Lower lobe of right lung (tissue), 2 donors: ENCODE measurements around the gene DAP3. TPM values are rescaled to one million over a fixed set of nuclear protein-coding genes. Genes with fewer than 3 reads are reported as not detected.

Experiments used
- ATAC-seq, 2 donors: fragments of 200-7000 bp; cut with Tn5 transposase; one replicate each; pipeline ENCODE4 v1.9.1; 2020 to 2022; ENCODE audit warnings: mild to moderate bottlenecking in 2 of 2, moderate library complexity in 2 of 2
- DNase-seq: peaks from one replicate; pipeline ENCODE4 v3.0.0-alpha.2; 2020
- H3K27ac ChIP-seq: fragments of 200-600 bp; one replicate; pipeline ENCODE4 v1.8.0; 2022
- H3K27me3 ChIP-seq: fragments of 200-600 bp; one replicate; pipeline ENCODE4 v1.8.0; 2022; ENCODE audit warnings: low read depth
- H3K36me3 ChIP-seq: fragments of 200-600 bp; one replicate; pipeline ENCODE4 v1.8.0; 2022; ENCODE audit warnings: mild to moderate bottlenecking
- H3K4me1 ChIP-seq: fragments of 200-600 bp; one replicate; pipeline ENCODE4 v1.8.0; 2022
- H3K4me3 ChIP-seq: fragments of 200-600 bp; one replicate; pipeline ENCODE4 v1.8.0; 2022; ENCODE audit warnings: mild to moderate bottlenecking
- H3K9me3 ChIP-seq: fragments of 200-600 bp; one replicate; pipeline ENCODE4 v1.8.0; 2022
- intact Hi-C: fragments of 100-400 bp; cut with DNase I; formaldehyde crosslinking; loops from one replicate; pipeline ENCODE4 v1.11.0; 2022
- total RNA-seq: library from RNA; stranded (reverse); fragmentation: NEBNext Ultra II Directional; extraction: Animal tissue kit (Norgen Biotek cat#: 25700); gene quantifications from one replicate; pipeline ENCODE4 v1.2.1, GENCODE V29; 2021
- TF ChIP-seq, protein P1 (sequence below): fragments of 200-600 bp; IDR thresholded peaks from one replicate; pipeline ENCODE4 v1.8.0; 2022; ENCODE audit warnings: antibody characterized with exemption, mild to moderate bottlenecking
- donor health status: DM: no; HTN: yes; CAD: no; lungs with severe emphysema.

The DAP3 gene
- total RNA-seq, 1 donor from 2014 or later, result 77.7 TPM

- ATAC-seq (peak; percentile 97 to 98), DNase-seq (peak; percentile 94)
- intact Hi-C loops, result no loop called here
- Histone ChIP-seq H3K9me3 (no peaks in the 10 kb centered on the region), H3K27me3 (no peaks in the 10 kb centered on the region), H3K36me3 (peaks cover 10% of the 10 kb centered on the region), H3K4me3 (peak within 1 kb of the TSS; percentile 98), H3K4me1 (peaks cover 43% of the 10 kb centered on the region), H3K27ac (peak within 1 kb of the TSS; percentile 99)
- TF ChIP-seq, protein P1, sequence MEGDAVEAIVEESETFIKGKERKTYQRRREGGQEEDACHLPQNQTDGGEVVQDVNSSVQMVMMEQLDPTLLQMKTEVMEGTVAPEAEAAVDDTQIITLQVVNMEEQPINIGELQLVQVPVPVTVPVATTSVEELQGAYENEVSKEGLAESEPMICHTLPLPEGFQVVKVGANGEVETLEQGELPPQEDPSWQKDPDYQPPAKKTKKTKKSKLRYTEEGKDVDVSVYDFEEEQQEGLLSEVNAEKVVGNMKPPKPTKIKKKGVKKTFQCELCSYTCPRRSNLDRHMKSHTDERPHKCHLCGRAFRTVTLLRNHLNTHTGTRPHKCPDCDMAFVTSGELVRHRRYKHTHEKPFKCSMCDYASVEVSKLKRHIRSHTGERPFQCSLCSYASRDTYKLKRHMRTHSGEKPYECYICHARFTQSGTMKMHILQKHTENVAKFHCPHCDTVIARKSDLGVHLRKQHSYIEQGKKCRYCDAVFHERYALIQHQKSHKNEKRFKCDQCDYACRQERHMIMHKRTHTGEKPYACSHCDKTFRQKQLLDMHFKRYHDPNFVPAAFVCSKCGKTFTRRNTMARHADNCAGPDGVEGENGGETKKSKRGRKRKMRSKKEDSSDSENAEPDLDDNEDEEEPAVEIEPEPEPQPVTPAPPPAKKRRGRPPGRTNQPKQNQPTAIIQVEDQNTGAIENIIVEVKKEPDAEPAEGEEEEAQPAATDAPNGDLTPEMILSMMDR, result no peak
Observed at GRCh38 chr1:155688324-155689080, 389 bp upstream of the DAP3 start, which contains the start of gene YY1AP1. Gene YY1AP1, minus strand, starts transcription at chr1:155688774. Its CDS starts 8,338 bp downstream, at chr1:155680436.

DNA sequence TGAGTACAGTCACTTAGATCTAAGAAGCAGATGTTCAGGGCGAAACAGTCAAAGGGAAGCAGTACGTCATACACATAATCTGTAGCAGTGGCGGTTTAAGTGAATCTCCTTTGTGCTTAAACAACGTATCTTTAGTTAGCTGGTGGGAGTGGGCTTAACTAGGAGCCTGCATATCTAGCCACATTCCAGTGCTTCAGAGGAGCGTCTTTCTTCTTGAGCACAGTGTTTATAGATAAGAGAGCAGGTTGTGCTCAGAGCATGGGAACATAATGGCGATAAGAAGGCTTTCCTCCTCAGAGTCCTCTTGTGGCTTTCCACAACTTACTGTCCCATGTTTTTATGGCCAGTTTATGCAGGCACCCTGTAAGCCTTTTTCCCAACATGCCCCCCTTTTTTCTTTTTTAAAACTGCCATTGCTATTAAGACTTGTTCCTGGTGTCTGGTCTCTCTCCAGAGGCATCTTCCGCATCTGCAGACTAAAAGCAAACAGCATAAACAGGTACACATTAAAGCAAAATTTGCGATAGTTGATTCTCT lies 3.2 kb downstream of the DAP3 start:
- TF ChIP-seq, protein P1, result no peak
- Histone ChIP-seq H3K36me3 (peaks cover 10% of the 10 kb centered on the region), H3K27ac (no peak overlapping the region), H3K9me3 (no peaks in the 10 kb centered on the region), H3K4me1 (peaks cover 19% of the 10 kb centered on the region), H3K27me3 (no peaks in the 10 kb centered on the region), H3K4me3 (no peak overlapping the region)
- DNase-seq (no peak), ATAC-seq (no peak)
- intact Hi-C loops, result no loop called here

- TF ChIP-seq, protein P1, result no peak
- ATAC-seq, result no peak
- Histone ChIP-seq H3K4me1 (peaks cover 19% of the 10 kb centered on the region), H3K4me3 (no peak overlapping the region), H3K27me3 (no peaks in the 10 kb centered on the region), H3K9me3 (no peaks in the 10 kb centered on the region), H3K27ac (no peak overlapping the region), H3K36me3 (peaks cover 10% of the 10 kb centered on the region)
- intact Hi-C loops, result no loop called here
- no peak for DNase-seq
Observed at GRCh38 chr1:155694167-155694566, 5.3 kb downstream of the DAP3 start.

GRCh38 chr1:155695072-155695471 lies 6.2 kb downstream of the DAP3 start:
- Histone ChIP-seq H3K9me3 (no peaks in the 10 kb centered on the region), H3K27me3 (no peaks in the 10 kb centered on the region), H3K27ac (no peak overlapping the region), H3K4me1 (peaks cover 12% of the 10 kb centered on the region), H3K36me3 (peaks cover 10% of the 10 kb centered on the region), H3K4me3 (no peak overlapping the region)
- TF ChIP-seq, protein P1, result no peak
- intact Hi-C loops, result no loop called here
- ATAC-seq (peak; percentile 38 to 39), DNase-seq (no peak)

GRCh38 chr1:155695608-155696007 lies 6.7 kb downstream of the DAP3 start:
- no peak for DNase-seq
- TF ChIP-seq, protein P1, result no peak
- intact Hi-C loops, result no loop called here
- Histone ChIP-seq H3K4me3 (no peak overlapping the region), H3K9me3 (no peaks in the 10 kb centered on the region), H3K36me3 (peaks cover 10% of the 10 kb centered on the region), H3K27ac (no peak overlapping the region), H3K27me3 (no peaks in the 10 kb centered on the region), H3K4me1 (peaks cover 8% of the 10 kb centered on the region)
- no peak for ATAC-seq
